Glutamatergic neuron (in vitro differentiated cells): ENCODE measurements around the gene RPUSD2. TPM values are rescaled to one million over a fixed set of nuclear protein-coding genes. Genes with fewer than 3 reads are reported as not detected.

Experiments
- DNase-seq: peaks from one replicate; pipeline ENCODE4 v3.0.0; 2022
- H3K27ac Mint-ChIP-seq: one replicate; pipeline ENCODE4 v1.8.0; 2020; ENCODE audit warnings: mild to moderate bottlenecking, mixed read lengths, inconsistent platforms; ENCODE audit not compliant: unreplicated experiment
- H3K27me3 Mint-ChIP-seq: one replicate; pipeline ENCODE4 v1.8.0; 2020; ENCODE audit warnings: mild to moderate bottlenecking, moderate library complexity, mixed read lengths, inconsistent platforms; ENCODE audit not compliant: unreplicated experiment
- H3K36me3 Mint-ChIP-seq: one replicate; pipeline ENCODE4 v1.8.0; 2020; ENCODE audit warnings: mild to moderate bottlenecking, mixed read lengths, inconsistent platforms; ENCODE audit not compliant: unreplicated experiment
- H3K4me1 Mint-ChIP-seq: one replicate; pipeline ENCODE4 v1.8.0; 2020; ENCODE audit warnings: mild to moderate bottlenecking, low read depth, mixed read lengths, inconsistent platforms; ENCODE audit not compliant: unreplicated experiment
- H3K4me3 Mint-ChIP-seq: one replicate; pipeline ENCODE4 v1.8.0; 2020; ENCODE audit warnings: mild to moderate bottlenecking, mixed read lengths, inconsistent platforms; ENCODE audit not compliant: unreplicated experiment
- H3K9me3 Mint-ChIP-seq: one replicate; pipeline ENCODE4 v1.8.0; 2020; ENCODE audit warnings: mild to moderate bottlenecking, moderate library complexity, mixed read lengths, inconsistent platforms; ENCODE audit not compliant: unreplicated experiment
- total RNA-seq: library from RNA; stranded (reverse); fragmentation: NEBNext Ultra II Directional; extraction: Animal tissue kit (Norgen Biotek cat#: 25700); gene quantifications from one replicate; pipeline ENCODE4 v1.2.1, GENCODE V29; 2021; ENCODE audit not compliant: unreplicated experiment
- TF ChIP-seq, protein P1 (sequence below): fragments of 200-600 bp; sonication (generic); IDR thresholded peaks from one replicate; pipeline ENCODE4 v1.5.0; 2021; ENCODE audit not compliant: partially characterized antibody, unreplicated experiment

RPUSD2 gene
- total RNA-seq, 1 donor from 2014 or later: 10.6 TPM

DNA sequence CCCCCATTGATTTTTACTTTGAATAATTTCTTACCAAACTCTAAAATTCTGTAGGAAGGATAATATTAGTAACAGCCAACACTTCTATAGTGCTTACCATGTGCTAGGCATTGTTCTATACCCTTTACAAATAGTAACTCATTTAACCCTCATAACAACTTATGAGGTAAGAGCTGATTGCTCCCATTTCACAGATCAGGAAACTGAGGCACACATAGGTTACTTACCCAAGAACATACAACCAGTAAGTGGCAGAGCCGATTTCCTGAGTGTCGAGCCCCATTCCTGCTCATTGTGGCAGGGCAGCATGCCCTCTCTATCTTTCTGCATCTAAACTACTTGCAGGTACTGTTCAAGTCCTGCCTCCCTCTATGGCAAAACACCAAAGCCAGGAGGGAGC lies 13.2 kb upstream of the RPUSD2 start:
- peaks cover 16% of the 10 kb centered on the region for H3K4me1 Mint-ChIP-seq
- no peak overlapping the region for H3K27ac Mint-ChIP-seq
- peaks cover 8% of the 10 kb centered on the region for H3K9me3 Mint-ChIP-seq
- TF ChIP-seq, protein P1, sequence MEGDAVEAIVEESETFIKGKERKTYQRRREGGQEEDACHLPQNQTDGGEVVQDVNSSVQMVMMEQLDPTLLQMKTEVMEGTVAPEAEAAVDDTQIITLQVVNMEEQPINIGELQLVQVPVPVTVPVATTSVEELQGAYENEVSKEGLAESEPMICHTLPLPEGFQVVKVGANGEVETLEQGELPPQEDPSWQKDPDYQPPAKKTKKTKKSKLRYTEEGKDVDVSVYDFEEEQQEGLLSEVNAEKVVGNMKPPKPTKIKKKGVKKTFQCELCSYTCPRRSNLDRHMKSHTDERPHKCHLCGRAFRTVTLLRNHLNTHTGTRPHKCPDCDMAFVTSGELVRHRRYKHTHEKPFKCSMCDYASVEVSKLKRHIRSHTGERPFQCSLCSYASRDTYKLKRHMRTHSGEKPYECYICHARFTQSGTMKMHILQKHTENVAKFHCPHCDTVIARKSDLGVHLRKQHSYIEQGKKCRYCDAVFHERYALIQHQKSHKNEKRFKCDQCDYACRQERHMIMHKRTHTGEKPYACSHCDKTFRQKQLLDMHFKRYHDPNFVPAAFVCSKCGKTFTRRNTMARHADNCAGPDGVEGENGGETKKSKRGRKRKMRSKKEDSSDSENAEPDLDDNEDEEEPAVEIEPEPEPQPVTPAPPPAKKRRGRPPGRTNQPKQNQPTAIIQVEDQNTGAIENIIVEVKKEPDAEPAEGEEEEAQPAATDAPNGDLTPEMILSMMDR: no peak
- H3K4me3 Mint-ChIP-seq: no peak overlapping the region
- no peak for DNase-seq
- no peaks in the 10 kb centered on the region for H3K36me3 Mint-ChIP-seq
- peaks cover 6% of the 10 kb centered on the region for H3K27me3 Mint-ChIP-seq

DNA sequence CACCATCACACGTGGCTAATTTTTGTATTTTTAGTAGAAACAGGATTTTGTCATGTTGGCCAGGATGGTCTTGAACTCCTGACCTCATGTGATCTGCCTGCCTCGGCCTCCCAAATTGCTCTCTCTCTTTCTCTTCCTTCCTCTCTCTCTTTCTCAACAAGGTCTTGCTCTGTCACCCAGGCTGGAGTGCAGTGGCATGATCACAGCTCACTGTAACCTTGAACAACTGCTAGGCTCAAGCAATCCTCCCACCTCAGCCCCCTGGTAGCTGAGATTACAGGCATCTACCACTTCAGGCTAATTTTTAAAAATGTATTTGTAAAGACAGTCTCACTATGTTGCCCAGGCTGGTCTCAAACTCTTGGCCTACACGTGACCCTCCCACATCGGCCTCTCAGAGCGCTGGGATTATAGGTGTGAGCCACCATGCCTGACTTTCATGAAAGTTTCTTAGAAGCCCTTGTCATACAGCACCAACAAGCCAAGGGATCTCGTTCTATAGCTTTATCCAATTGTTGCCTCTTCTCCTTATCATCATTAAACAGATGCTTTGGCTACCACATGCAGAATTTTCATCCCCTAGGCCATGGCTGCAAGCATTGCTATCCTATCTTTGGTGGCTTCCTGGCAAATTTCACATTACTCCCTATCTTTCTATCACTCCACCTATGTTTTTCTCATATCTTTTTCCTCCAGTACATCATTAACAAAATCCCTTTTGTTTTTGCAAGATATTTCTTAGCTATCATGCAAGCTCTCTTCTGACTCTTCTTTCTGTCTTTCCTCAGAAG lies 10.0 kb upstream of the RPUSD2 start:
- Mint-ChIP-seq H3K4me3 (no peak overlapping the region), H3K27ac (no peak overlapping the region)
- DNase-seq: no peak

DNA sequence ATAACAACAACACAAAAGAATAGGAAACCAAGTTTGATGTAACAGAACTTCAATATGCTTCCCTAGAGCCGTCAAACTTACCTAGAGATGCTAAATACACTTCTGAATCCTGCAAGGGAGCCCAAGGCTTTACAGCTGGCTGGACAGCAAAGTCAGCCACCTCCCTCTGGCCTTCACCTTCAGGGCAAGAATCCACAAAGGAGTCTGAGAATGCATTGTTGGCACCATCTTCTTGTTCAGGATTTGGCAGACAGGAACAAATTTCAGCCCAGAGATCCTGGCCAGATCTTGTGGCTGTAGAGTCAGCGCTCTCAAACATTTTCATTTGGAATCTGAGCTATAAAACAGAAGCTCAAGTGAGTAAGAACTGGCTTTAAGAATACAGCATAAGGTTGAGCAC lies 6.4 kb upstream of the RPUSD2 start:
- H3K4me1 Mint-ChIP-seq: peaks cover 9% of the 10 kb centered on the region
- no peak overlapping the region for H3K27ac Mint-ChIP-seq
- H3K9me3 Mint-ChIP-seq: peaks cover 5% of the 10 kb centered on the region

More for the DNA sequence above, 10.0 kb upstream of the RPUSD2 start:
- Mint-ChIP-seq H3K9me3 (no peaks in the 10 kb centered on the region), H3K36me3 (no peaks in the 10 kb centered on the region), H3K4me1 (peaks cover 10% of the 10 kb centered on the region), H3K27me3 (no peaks in the 10 kb centered on the region)
- TF ChIP-seq, protein P1: no peak

DNA sequence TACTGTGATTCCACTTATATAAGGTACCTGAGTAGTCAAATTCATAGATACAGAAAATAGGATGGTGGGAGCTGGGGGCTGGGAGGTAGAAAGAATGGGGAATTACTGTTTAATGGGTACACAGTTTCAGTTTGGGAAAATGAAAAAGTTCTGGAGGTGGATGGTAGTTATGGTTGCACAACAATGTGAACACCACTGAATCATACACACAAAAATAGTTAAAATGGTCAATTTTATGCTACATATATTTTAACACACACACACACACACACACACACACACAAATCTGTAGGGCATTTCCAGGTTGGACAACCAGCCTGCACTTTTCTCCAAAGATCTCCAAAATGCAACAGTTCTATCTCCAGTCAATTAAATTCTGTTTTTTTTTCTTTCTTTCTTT lies 5.7 kb upstream of the RPUSD2 start:
- Mint-ChIP-seq H3K27ac (no peak overlapping the region), H3K9me3 (peaks cover 5% of the 10 kb centered on the region), H3K4me3 (peak overlapping the region; percentile 68), H3K36me3 (no peaks in the 10 kb centered on the region), H3K27me3 (peaks cover 3% of the 10 kb centered on the region), H3K4me1 (peaks cover 9% of the 10 kb centered on the region)
- no peak for DNase-seq
- TF ChIP-seq, protein P1: no peak

More for the DNA sequence above, 6.4 kb upstream of the RPUSD2 start:
- DNase-seq: no peak
- Mint-ChIP-seq H3K27me3 (peaks cover 3% of the 10 kb centered on the region), H3K4me3 (no peak overlapping the region), H3K36me3 (no peaks in the 10 kb centered on the region)
- TF ChIP-seq, protein P1: no peak

DNA sequence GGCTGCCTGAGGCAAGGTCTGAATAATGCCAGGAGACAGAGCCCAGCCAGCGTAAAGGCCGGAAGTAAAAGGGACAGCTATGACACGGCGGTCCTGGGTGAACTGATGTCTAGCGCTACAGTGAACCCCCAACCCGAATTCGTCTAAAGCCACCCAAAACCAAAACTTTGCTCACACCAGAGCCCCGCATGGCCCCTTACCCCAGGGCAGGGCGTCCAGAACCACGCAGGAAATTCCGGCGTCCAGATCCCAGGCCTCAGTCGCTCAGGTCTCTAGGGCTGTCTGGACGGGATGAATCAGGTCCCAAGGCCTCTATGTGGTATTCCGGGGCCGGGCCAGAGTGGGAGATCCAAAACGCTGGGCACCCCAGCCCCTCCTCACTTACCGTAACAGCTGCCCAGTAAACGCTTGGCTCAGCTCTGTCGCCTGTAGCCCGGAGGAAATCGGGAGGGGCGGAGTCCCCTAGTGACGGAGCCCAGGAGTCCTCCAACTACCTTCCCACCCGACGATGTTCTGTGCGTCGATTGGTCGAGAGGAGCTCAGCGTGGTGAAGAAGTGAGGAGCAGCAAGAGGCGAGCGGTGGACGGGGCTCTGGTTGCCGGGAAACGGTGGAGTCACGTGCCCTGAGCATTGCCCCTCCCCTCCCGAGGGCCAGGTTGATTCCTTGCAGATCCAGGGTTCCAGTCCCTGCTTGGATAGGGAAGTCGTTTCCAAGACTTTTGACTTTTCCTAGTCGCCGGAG lies 4.3 kb upstream of the RPUSD2 start, which contains the start of gene CCDC32:
Gene CCDC32, minus strand, starts transcription at position 452 of the 742 bp plus-strand sequence. CDS start 2,027 bp downstream, outside the sequence.
- peak within 1 kb of the TSS; percentile 95 for H3K27ac Mint-ChIP-seq
- peak; percentile 94 for DNase-seq
- H3K27me3 Mint-ChIP-seq: peaks cover 3% of the 10 kb centered on the region
- peaks cover 9% of the 10 kb centered on the region for H3K4me1 Mint-ChIP-seq
- peaks cover 5% of the 10 kb centered on the region for H3K9me3 Mint-ChIP-seq
- H3K36me3 Mint-ChIP-seq: no peaks in the 10 kb centered on the region
- H3K4me3 Mint-ChIP-seq: peak within 1 kb of the TSS; percentile 91
- TF ChIP-seq, protein P1: no peak
